ENCODE measurements around the gene AKR1C4. TPM values are rescaled to one million over a fixed set of nuclear protein-coding genes. Genes with fewer than 3 reads are reported as not detected.

The AKR1C4 gene
- not detected for total RNA-seq (2021; ENCODE audit: unreplicated experiment)
- not detected for polyA plus RNA-seq (2012; ENCODE audit: insufficient read length)
- Bru-seq, nascent RNA, result percentile 4 among the genes with signal in this experiment
- BruChase-seq, experiment 1, labeled RNA remaining after a 2-hour chase, result percentile 4 among the genes with signal in this experiment
- BruChase-seq, experiment 2, labeled RNA remaining after a 6-hour chase, result not detected
- long read RNA-seq, result 0 reads

- BruUV-seq (replicated peaks), result no TSS peak
- DNase-seq (ENCODE audit: low read depth, low spot score), result no peak
- ChIA-PET POLR2A (no interaction called here), CTCF (no interaction called here)
- no peak for ATAC-seq
- no peaks in the 10 kb centered on the region for H3K27me3 ChIP-seq (ENCODE audit: control insufficient read depth, insufficient read depth, low read length)
- in situ Hi-C loops (cut with HindIII; ENCODE audit: low pct_unique_long_range_greater_than_20kb, low sequenced_read_pairs) (no loop called here), intact Hi-C loops (cut with micrococcal nuclease; ENCODE audit: unreplicated experiment) (no loop called here)
- TF ChIP-seq CTCF (IDR thresholded peaks at IDR 0.05) (no peak), SIN3A (IDR thresholded peaks at IDR 0.05; ENCODE audit: borderline replicate concordance, insufficient read depth, low read depth, low read length) (no peak), REST (IDR thresholded peaks at IDR 0.05; ENCODE audit: insufficient read depth in 1 of 2, low read depth in 2 of 2, low read length in 1 of 2) (no peak), POLR2AphosphoS5 (IDR thresholded peaks at IDR 0.05; ENCODE audit: low read depth, low read length) (no peak), TCF7L2 (IDR thresholded peaks at IDR 0.05; ENCODE audit: low read depth, low read length) (no peak)
- H3K36me3 ChIP-seq (ENCODE audit: control insufficient read depth, insufficient read depth, low read length), result no peaks in the 10 kb centered on the region
- no peaks in the 10 kb centered on the region for H3K9me3 ChIP-seq (ENCODE audit: control insufficient read depth, insufficient read depth, low read depth, low read length)
- no peak within 1 kb of the TSS for H3K4me3 ChIP-seq (ENCODE audit: low read depth in 2 of 2, low read length in 2 of 2)
- no peak within 1 kb of the TSS for H3K27ac ChIP-seq (ENCODE audit: low read length)
- H3K4me1 ChIP-seq (ENCODE audit: control insufficient read depth, insufficient read depth, low read length), result no peaks in the 10 kb centered on the region
Observed at GRCh38 chr10:5196702-5197113, at the start of gene AKR1C4. Gene AKR1C4 (plus strand): TSS chr10:5196837. CDS start chr10:5196868, 31 bp downstream.

- no peaks in the 10 kb centered on the region for H3K27me3 ChIP-seq (ENCODE audit: control insufficient read depth, insufficient read depth, low read length)
- H3K36me3 ChIP-seq (ENCODE audit: control insufficient read depth, insufficient read depth, low read length), result no peaks in the 10 kb centered on the region
- CTCF ChIA-PET, result no interaction called here
- no TSS peak for BruUV-seq (replicated peaks)
- H3K4me3 ChIP-seq (ENCODE audit: low read depth in 2 of 2, low read length in 2 of 2), result no peak overlapping the region
- ATAC-seq (no peak), DNase-seq (ENCODE audit: low read depth, low spot score) (no peak)
- in situ Hi-C loops (cut with HindIII; ENCODE audit: low pct_unique_long_range_greater_than_20kb, low sequenced_read_pairs) (no loop called here), intact Hi-C loops (cut with micrococcal nuclease; ENCODE audit: unreplicated experiment) (no loop called here)
- no peak overlapping the region for H3K27ac ChIP-seq (ENCODE audit: low read length)
- no peaks in the 10 kb centered on the region for H3K9me3 ChIP-seq (ENCODE audit: control insufficient read depth, insufficient read depth, low read depth, low read length)
- H3K4me1 ChIP-seq (ENCODE audit: control insufficient read depth, insufficient read depth, low read length), result no peaks in the 10 kb centered on the region
- POLR2A ChIA-PET, result no interaction called here
- TF ChIP-seq POLR2AphosphoS5 (IDR thresholded peaks at IDR 0.05; ENCODE audit: low read depth, low read length), result no peak
- no peak for TF ChIP-seq CTCF (IDR thresholded peaks at IDR 0.05)
- no peak for TF ChIP-seq TCF7L2 (IDR thresholded peaks at IDR 0.05; ENCODE audit: low read depth, low read length)
- TF ChIP-seq REST (IDR thresholded peaks at IDR 0.05; ENCODE audit: insufficient read depth in 1 of 2, low read depth in 2 of 2, low read length in 1 of 2), result no peak
Observed at GRCh38 chr10:5146920-5147254, 49.8 kb upstream of the AKR1C4 start.

Measured in Panc1 (cell line).